ENCODE data around the gene DAB1. TPM values are rescaled to one million over a fixed set of nuclear protein-coding genes. Genes with fewer than 3 reads are reported as not detected.

Gene DAB1
- total RNA-seq, 1 experiment from 2014 or later = not detected

DNA sequence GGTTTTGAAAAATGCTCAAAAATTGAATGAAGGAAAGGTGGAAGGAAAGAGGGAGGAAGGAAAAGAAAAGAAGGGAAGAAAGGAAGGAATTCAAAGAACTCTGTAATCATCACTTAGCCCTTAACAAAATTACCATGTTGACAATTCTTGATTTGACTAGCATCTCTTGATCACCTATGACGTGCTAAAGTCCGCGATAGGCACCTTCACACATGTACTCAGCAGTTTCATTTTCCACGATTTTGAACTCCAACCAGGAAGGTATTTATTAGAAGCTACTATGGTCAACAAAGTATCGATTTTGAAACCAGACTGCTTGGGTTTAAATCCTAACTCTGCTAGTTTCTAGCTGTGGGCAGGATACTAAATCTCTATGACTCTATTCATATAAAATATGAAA, 146.9 kb downstream of the DAB1 start:
- intact Hi-C loops (cut with micrococcal nuclease) = no loop called here
- H3K9ac ChIP-seq (ENCODE audit: low read length) = no peak overlapping the region
- no TSS peak for BruUV-seq (replicated peaks)
- H3K4me1 ChIP-seq (ENCODE audit: control insufficient read depth in 1 of 2, insufficient read depth in 2 of 2, low read length in 2 of 2) = no peaks in the 10 kb centered on the region
- TF ChIP-seq CBX3 (IDR thresholded peaks at IDR 0.05; ENCODE audit: low read depth) (no peak), CEBPB (IDR thresholded peaks at IDR 0.05; ENCODE audit: low read depth) (no peak), SRF (IDR thresholded peaks at IDR 0.05; ENCODE audit: low read depth) (no peak), RAD21 (IDR thresholded peaks at IDR 0.05; ENCODE audit: low read depth) (no peak), EZH2 (IDR thresholded peaks at IDR 0.05) (no peak), TCF7L2 (IDR thresholded peaks at IDR 0.05; ENCODE audit: borderline replicate concordance, extremely low read depth, insufficient read depth, insufficient read length) (no peak), YY1 (IDR thresholded peaks at IDR 0.05; ENCODE audit: extremely low read depth, insufficient replicate concordance, low read depth, low read length) (no peak), SP1 (IDR thresholded peaks at IDR 0.05; ENCODE audit: low read depth) (no peak)
- TF ChIP-seq, protein P1, sequence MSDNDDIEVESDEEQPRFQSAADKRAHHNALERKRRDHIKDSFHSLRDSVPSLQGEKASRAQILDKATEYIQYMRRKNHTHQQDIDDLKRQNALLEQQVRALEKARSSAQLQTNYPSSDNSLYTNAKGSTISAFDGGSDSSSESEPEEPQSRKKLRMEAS (IDR thresholded peaks at IDR 0.05) = no peak
- H3K79me2 ChIP-seq (ENCODE audit: insufficient read depth, low read length) = no peaks in the 10 kb centered on the region
- H3K27ac ChIP-seq (ENCODE audit: low read depth, low read length) = no peak overlapping the region
- ChIA-PET RAD21 (ENCODE audit: low non-redundant PET in 1 of 2, low total read pairs in 2 of 2, uncharacterized antibody in 2 of 2, unreplicated experiment in 2 of 2) (no interaction called here), POLR2A (no interaction called here), CTCF (no interaction called here)
- DNase-seq (ENCODE audit: low read depth, low spot score) (no peak), ATAC-seq (no peak)
- H3K36me3 ChIP-seq (ENCODE audit: control insufficient read depth in 1 of 2, insufficient read depth in 2 of 2, low read length in 2 of 2) = no peaks in the 10 kb centered on the region
- no peak overlapping the region for H3K4me2 ChIP-seq (ENCODE audit: low read length)
- H4K20me1 ChIP-seq (ENCODE audit: insufficient read depth) = no peaks in the 10 kb centered on the region
- H3K9me2 ChIP-seq (ENCODE audit: insufficient read depth) = no peaks in the 10 kb centered on the region
- no peaks in the 10 kb centered on the region for H3K9me3 ChIP-seq (ENCODE audit: control insufficient read depth in 1 of 2, insufficient read depth in 1 of 2, low read depth in 1 of 2, low read length in 2 of 2)
- no peaks in the 10 kb centered on the region for H3K27me3 ChIP-seq (ENCODE audit: insufficient read depth, low read length)
- no peak overlapping the region for H2AFZ ChIP-seq (ENCODE audit: low read depth, low read length, poor library complexity, severe bottlenecking)
- no peak overlapping the region for H3K4me3 ChIP-seq (replicated peaks in 1 of 2; ENCODE audit: low read depth in 1 of 2, low read length in 2 of 2)

DNA sequence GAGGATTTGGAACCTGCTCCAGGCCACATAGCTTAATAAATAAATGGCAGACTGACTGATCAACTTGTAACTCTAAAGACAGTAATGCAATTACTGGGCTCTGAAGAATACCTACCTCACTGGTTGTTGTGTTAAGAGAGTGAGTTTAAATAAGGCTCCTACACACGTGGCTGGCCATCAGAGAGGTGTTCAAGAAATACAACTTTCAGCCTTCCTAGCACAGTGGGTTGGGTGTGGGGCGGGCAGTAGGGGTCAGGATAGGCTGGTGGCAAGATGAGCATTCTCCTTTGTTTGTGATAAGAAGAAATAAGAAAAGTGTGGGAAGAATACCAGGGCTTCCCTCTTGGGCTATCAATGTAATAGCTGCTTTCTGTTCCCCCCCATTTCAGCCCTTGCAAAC, 151.3 kb downstream of the DAB1 start:
- H3K9ac ChIP-seq (ENCODE audit: low read length) = no peak overlapping the region
- POLR2A ChIA-PET = no interaction called here
- H3K27ac ChIP-seq (ENCODE audit: low read depth, low read length) = no peak overlapping the region
- H3K9me2 ChIP-seq (ENCODE audit: insufficient read depth) = no peaks in the 10 kb centered on the region
- RAD21 ChIA-PET (ENCODE audit: low non-redundant PET in 1 of 2, low total read pairs in 2 of 2, uncharacterized antibody in 2 of 2, unreplicated experiment in 2 of 2) = no interaction called here
- H3K79me2 ChIP-seq (ENCODE audit: insufficient read depth, low read length) = no peaks in the 10 kb centered on the region
- TF ChIP-seq POLR2AphosphoS5 (IDR thresholded peaks at IDR 0.05; ENCODE audit: low read depth, low read length) (no peak), ELF1 (IDR thresholded peaks at IDR 0.05; ENCODE audit: borderline replicate concordance, low read depth) (no peak), ZNF274 (IDR thresholded peaks at IDR 0.05; ENCODE audit: low read depth, low read length) (no peak), YY1 (IDR thresholded peaks at IDR 0.05; ENCODE audit: extremely low read depth, insufficient replicate concordance, low read depth, low read length) (no peak), SRF (IDR thresholded peaks at IDR 0.05; ENCODE audit: low read depth) (no peak), CBX3 (IDR thresholded peaks at IDR 0.05; ENCODE audit: low read depth) (no peak)
- TF ChIP-seq, protein P2, sequence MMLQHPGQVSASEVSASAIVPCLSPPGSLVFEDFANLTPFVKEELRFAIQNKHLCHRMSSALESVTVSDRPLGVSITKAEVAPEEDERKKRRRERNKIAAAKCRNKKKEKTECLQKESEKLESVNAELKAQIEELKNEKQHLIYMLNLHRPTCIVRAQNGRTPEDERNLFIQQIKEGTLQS (IDR thresholded peaks at IDR 0.05) = no peak
- BruUV-seq (replicated peaks) = no TSS peak
- H3K9me3 ChIP-seq (ENCODE audit: control insufficient read depth in 1 of 2, insufficient read depth in 1 of 2, low read depth in 1 of 2, low read length in 2 of 2) = no peaks in the 10 kb centered on the region
- H4K20me1 ChIP-seq (ENCODE audit: insufficient read depth) = no peaks in the 10 kb centered on the region
- no peaks in the 10 kb centered on the region for H3K36me3 ChIP-seq (ENCODE audit: control insufficient read depth in 1 of 2, insufficient read depth in 2 of 2, low read length in 2 of 2)
- no peak overlapping the region for H3K4me2 ChIP-seq (ENCODE audit: low read length)
- intact Hi-C loops (cut with micrococcal nuclease) = no loop called here
- no peaks in the 10 kb centered on the region for H3K27me3 ChIP-seq (ENCODE audit: insufficient read depth, low read length)
- ATAC-seq (no peak), DNase-seq (ENCODE audit: low read depth, low spot score) (no peak)
- H3K4me3 ChIP-seq (replicated peaks in 1 of 2; ENCODE audit: low read depth in 1 of 2, low read length in 2 of 2) = no peak overlapping the region
- H2AFZ ChIP-seq (ENCODE audit: low read depth, low read length, poor library complexity, severe bottlenecking) = no peak overlapping the region
- CTCF ChIA-PET = no interaction called here
- H3K4me1 ChIP-seq (ENCODE audit: control insufficient read depth in 1 of 2, insufficient read depth in 2 of 2, low read length in 2 of 2) = no peaks in the 10 kb centered on the region

Data from HCT116 (cell line).